Stimulated activated CD4-positive, alpha-beta T cell treated with anti-CD3 and anti-CD28 coated beads, Interleukin-4, amount 100 ng/mL, for 1 hour (primary cell): ENCODE measurements around the gene PTPN23.

Source experiments
- DNase-seq: peaks from one replicate; pipeline ENCODE4 v3.0.0-alpha.2; 2020

Gene PTPN23

GRCh38 chr3:47421741-47422649 is 41.2 kb downstream of the PTPN23 start:
- DNase-seq: no peak

DNA sequence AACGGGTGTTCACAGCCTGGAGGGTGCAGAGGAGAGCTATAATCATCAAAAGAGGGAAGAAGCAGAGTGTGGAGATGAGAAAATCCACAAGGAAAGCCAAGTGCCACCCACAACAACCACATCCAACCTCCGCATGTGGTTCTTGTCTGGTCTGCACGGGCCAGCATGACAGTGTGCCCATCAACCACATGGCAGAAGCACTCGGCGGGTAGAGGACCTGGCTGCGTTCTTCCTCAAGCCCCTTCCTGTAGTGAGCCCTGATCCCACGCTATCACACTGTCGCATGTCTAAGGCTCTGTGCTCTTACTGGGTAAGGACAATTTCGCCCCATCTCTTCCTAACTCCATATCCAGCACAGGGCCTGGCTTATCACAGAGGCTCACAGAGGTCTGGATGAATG is 41.9 kb downstream of the PTPN23 start:
- no peak for DNase-seq

- no peak for DNase-seq
Measured at GRCh38 chr3:47423548-47424145, 42.8 kb downstream of the PTPN23 start.

DNA sequence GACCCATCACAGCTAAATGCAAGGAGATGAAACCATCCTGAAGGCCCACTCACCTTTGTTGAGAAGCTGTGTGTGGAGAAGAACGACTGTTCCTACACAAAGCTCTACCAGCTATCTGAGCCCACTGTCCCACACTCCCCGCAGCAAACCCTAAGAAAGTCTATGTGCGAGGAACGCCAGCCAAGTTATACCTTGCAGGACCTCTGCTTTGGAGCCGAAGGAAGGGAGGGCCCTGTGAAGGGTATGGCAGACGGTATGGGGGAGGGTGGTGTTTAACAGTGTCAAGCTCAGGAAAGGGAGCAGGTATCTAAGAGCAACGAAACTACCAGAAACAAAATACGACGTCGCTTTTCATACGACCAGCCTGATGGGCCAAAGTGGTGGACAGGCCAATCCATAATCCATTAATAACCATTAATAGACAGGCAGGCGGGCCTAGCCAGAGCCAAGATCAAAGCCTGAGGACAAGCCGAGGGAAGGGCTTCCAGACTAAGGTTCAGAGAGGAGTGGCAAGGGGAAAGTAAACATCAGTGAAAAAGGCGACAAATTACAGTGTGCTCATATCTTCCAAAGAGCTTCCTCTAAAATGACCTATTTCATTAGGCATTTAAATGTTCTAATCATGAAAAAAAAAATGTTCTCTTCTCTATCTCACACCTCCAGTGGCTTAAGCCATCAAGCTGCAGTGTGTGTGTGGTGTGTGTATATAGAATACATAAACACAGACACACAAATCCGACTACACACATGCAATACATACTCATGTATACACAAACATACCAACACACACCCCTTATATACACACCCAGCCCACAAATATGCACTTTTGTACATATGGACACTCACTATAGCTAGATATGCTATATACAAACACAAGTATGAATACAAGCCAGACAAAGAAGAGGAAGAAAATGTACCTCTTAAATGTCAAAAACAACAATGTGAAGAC is 43.9 kb downstream of the PTPN23 start:
- no peak for DNase-seq

DNA sequence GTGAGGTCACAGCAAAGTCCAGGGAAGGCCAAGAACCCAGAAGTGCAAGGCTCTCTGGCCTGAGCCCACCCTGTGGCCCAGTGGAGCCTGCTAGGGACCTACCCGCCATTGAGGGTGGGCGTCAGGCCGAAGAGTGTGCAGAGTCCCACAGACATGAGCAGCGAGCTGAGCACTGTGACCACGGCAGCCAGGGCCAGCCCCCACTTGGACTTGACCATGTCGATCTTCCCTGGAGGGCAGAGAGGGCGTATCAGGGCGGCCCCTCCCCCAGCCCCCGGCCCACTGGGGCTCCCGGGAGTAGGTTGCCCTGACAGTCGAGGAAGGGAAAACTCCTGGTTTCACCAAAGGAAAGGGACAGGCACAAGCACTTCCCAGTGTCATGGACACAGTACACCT is 44.6 kb downstream of the PTPN23 start:
- DNase-seq: no peak

- DNase-seq: no peak
Measured at GRCh38 chr3:47425959-47426358, 45.1 kb downstream of the PTPN23 start.

- DNase-seq: no peak
Measured at GRCh38 chr3:47427866-47428265, 47.0 kb downstream of the PTPN23 start.

GRCh38 chr3:47428662-47429061 is 47.8 kb downstream of the PTPN23 start:
- no peak for DNase-seq

DNA sequence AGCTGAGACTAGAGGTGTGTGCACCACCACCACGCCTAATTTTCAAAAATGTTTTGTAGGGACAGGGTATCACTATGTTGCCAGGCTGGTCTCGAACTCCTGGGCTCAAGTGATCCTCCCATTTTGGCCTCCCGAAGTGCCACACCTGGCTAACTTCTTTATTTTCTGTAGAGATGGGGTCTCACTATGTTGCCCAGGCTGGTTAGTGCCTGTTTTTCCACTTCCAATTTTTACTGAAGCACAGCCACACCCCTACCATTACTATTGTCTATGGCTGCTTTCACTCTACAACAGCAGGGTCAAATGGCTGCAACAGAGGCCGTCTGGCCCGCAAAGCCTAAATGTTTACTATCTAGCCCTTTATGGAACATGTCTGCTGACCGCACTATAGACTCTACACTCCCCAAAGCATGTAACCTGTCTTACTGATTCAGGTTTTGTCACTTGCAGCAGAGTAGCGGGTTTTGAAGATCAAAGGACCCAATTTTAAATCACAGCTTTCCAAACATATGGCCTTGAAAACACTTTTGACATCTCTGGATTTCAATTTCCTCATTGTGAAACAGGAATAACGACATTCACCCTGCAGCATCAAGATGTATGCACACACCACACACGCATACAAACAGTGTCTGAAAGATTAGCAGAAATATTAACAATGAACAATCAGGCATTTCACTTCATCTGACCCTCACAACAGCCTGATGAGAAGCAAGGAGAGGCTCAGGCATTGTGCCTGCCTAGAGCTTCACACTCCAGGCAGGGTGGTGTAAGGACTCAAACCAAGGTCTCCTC is 48.9 kb downstream of the PTPN23 start:
- no peak for DNase-seq

DNA sequence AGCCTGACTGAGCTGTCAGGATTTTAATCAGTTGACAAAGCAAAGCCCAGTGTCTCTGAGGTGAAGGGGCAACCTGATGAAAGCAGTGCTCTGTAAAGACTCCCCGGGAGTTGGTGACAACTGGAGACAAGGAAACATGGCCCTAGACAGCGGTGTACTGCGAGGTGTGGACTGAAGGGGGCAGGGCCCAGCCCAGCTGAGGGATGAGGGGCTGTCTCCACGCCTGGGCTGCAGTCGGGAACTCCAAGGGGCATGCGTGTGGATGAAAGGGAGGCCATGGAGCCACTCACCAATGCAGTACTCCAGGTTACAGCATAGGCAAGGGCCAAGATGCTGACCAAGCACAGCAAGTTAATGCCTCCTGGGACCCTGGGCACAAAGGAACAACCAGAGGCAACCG is 49.8 kb downstream of the PTPN23 start:
- DNase-seq: no peak

GRCh38 chr3:47431225-47431624 is 50.4 kb downstream of the PTPN23 start:
- no peak for DNase-seq

DNA sequence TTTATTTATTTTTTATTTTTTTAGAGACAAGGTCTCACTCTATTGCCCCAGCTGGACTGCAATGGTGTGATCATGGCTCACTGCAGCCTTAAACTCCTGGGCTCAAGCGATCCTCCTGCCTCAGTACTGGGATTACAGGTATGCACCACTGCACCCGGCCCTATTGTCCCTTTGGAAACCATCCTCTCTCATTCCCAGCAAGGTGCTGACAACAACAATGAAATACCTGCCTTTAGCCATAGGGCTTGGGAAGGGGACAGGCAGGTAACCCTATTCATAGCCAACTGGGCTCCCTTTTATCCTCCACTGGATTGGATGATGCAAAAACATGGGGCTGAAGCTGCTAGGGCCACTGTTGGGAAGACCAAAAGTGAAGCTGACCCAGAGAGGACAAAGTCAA is 51.9 kb downstream of the PTPN23 start:
- DNase-seq: no peak

DNA sequence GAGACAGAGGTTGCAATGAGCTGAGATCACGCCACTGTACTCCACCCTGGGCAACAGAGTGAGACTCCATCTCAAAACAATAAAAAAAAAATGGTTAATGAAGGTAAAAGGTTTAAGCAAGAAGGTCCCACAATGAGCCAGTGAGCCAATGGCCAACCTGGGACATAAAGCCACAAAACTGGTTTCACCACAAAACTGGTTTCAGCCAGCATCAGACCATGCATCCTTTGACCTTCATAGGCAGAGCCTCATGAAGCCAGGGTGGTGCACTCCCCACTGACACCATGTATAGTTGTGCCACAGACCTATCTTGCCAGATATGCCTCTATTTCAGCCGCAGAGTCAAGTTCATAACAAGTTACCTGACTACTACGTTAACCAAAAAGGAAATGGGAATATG is 53.0 kb downstream of the PTPN23 start:
- no peak for DNase-seq

GRCh38 chr3:47434849-47435248 is 54.0 kb downstream of the PTPN23 start:
- DNase-seq: no peak

- DNase-seq: no peak
Measured at GRCh38 chr3:47436180-47436579, 55.4 kb downstream of the PTPN23 start.

- no peak for DNase-seq
Measured at GRCh38 chr3:47440131-47440530, 59.3 kb downstream of the PTPN23 start.

- DNase-seq: no peak
Measured at GRCh38 chr3:47441796-47442551, 61.2 kb downstream of the PTPN23 start.

GRCh38 chr3:47443611-47443995 is 62.8 kb downstream of the PTPN23 start:
- DNase-seq: no peak

DNA sequence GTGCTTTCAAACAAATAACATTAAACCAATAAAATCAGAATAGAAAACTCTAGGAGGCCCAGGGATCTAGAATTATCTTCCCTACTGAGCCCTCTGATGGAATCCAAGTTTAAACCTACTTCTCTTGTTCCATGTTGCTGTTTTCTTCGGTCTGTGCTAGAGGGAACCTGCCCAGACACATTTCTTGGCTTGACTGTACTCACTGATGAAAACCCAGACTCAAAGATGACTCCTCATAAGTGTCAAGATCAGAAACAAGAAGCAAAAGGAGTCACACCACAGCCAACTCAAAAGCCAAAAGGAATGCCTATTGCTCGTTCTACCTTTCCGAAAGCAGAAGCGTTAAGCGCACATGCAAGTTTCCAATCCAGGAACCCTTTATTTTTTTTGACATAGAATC is 63.3 kb downstream of the PTPN23 start:
- no peak for DNase-seq

GRCh38 chr3:47452453-47453215 is 71.8 kb downstream of the PTPN23 start:
- DNase-seq: no peak
